Endothelial cell of umbilical vein (primary cell): Measurements from ENCODE around the gene ASPSCR1.

Experiments used
- EZH2 ChIP-seq: IDR thresholded peaks from 2 replicates; pipeline ENCODE4 v1.6.1; 2012; ENCODE audit warnings: borderline replicate concordance, low read depth, mild to moderate bottlenecking, moderate library complexity, low read length, inconsistent platforms; ENCODE audit not compliant: severe bottlenecking
- GATA2 ChIP-seq: IDR thresholded peaks from 2 replicates; pipeline ENCODE4 v1.7.0; 2011; ENCODE audit warnings: low read depth, mild to moderate bottlenecking, moderate library complexity, mixed read lengths, low read length; ENCODE audit not compliant: insufficient read length, insufficient read depth
- MYC ChIP-seq: IDR thresholded peaks from one replicate; pipeline ENCODE4 v1.6.1; 2011; ENCODE audit warnings: mild to moderate bottlenecking, low read depth, low read length
- POLR2A ChIP-seq: IDR thresholded peaks from 2 replicates; pipeline ENCODE4 v1.6.1; 2012; ENCODE audit warnings: low read depth, mild to moderate bottlenecking, control low read depth, low read length
- POLR2AphosphoS5 ChIP-seq: IDR thresholded peaks from 2 replicates; pipeline ENCODE4 v1.6.1; 2012; ENCODE audit warnings: low read depth, mild to moderate bottlenecking, control low read depth, low read length, moderate library complexity; ENCODE audit not compliant: insufficient read depth
- TF ChIP-seq, protein P1 (sequence below), 2 donors: IDR thresholded peaks; 1 replicate in 1 of 2; 2 replicates in 1 of 2; pipeline ENCODE4 v1.5.1; 2011; ENCODE audit warnings: low read length in 2 of 2, mild to moderate bottlenecking in 2 of 2, moderate library complexity in 2 of 2, control low read depth in 1 of 2, inconsistent platforms in 1 of 2, low read depth in 1 of 2; ENCODE audit not compliant: insufficient read depth in 1 of 2; ENCODE audit errors: extremely low read depth in 1 of 2
- TF ChIP-seq, protein P2 (sequence below): IDR thresholded peaks from 2 replicates; pipeline ENCODE4 v1.6.1; 2011; ENCODE audit not compliant: insufficient read depth, insufficient read length

DNA sequence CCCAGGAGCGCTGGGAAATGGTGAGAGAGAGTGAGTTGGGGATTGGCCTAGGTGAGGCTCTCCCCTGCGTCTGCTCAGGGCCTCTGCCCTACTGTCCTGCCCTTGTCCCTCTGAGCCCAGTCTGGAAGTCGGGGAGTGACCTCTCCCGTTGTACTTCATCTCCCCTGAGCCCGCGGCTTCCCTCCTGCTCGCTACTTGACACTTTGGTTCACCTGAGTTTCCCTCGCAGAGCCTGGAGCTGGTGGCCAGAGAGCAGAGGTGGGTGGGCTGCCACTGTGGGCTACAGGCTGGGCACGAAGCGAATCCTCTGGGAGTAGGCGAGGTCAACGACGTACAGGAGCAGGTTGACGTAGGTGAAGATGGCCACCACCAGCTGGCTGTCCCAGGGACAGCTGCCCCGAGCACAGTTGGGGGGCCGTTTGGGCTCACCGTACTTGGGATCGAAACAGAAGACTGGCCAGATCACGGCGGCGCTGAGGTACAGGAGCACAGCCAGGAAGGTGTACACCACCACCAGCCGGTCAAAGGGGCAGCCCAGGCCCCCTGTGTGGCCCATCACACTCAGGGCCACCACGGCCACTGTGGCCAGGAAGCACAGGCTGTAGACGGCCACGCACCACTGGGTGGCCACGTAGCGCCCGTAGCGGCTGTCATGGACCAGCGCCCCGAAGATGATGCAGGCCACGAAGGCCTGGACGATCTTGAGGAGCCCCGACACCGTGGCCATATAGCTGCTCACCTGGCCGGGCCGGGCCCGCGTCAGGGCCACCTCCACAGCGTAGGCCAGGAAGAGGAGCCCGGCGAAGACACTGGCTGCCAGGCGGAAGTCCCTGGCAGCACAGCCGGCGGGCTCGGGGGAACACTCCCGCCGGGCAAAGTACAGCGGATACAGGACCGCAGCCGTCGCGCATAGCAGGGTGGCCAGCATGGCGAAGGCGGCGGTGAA is 36.6 kb upstream of the ASPSCR1 start:
- TF ChIP-seq POLR2AphosphoS5 (no peak), POLR2A (no peak), GATA2 (no peak), EZH2 (no peak), MYC (no peak)
- TF ChIP-seq, protein P1, sequence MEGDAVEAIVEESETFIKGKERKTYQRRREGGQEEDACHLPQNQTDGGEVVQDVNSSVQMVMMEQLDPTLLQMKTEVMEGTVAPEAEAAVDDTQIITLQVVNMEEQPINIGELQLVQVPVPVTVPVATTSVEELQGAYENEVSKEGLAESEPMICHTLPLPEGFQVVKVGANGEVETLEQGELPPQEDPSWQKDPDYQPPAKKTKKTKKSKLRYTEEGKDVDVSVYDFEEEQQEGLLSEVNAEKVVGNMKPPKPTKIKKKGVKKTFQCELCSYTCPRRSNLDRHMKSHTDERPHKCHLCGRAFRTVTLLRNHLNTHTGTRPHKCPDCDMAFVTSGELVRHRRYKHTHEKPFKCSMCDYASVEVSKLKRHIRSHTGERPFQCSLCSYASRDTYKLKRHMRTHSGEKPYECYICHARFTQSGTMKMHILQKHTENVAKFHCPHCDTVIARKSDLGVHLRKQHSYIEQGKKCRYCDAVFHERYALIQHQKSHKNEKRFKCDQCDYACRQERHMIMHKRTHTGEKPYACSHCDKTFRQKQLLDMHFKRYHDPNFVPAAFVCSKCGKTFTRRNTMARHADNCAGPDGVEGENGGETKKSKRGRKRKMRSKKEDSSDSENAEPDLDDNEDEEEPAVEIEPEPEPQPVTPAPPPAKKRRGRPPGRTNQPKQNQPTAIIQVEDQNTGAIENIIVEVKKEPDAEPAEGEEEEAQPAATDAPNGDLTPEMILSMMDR (IDR thresholded peaks at IDR 0.05; ENCODE audit: extremely low read depth in 1 of 2, insufficient read depth in 1 of 2, low read depth in 1 of 2, low read length in 2 of 2): no peak
- TF ChIP-seq, protein P2, sequence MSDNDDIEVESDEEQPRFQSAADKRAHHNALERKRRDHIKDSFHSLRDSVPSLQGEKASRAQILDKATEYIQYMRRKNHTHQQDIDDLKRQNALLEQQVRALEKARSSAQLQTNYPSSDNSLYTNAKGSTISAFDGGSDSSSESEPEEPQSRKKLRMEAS: no peak
